NCI-H524 treated with DMSO at 0.1 percent for 48 hours (cell line): ENCODE measurements around the gene MAN2A1.

Source experiments
- DNase-seq: peaks from one replicate; lab custom pipeline; 2025; lab: John Stamatoyannopoulos, UW

Gene MAN2A1

GRCh38 chr5:109689740-109690241 lies at the start of gene MAN2A1:
MAN2A1 (plus strand) TSS chr5:109689927; CDS start chr5:109690418, 491 bp downstream.
- DNase-seq: no peak

GRCh38 chr5:109640976-109641375 lies 48.8 kb upstream of the MAN2A1 start:
- DNase-seq: no peak

GRCh38 chr5:109643791-109644350 lies 45.9 kb upstream of the MAN2A1 start:
- no peak for DNase-seq

GRCh38 chr5:109644829-109645228 lies 44.9 kb upstream of the MAN2A1 start:
- DNase-seq: no peak

GRCh38 chr5:109645707-109646192 lies 44.0 kb upstream of the MAN2A1 start:
- peak; percentile 95 for DNase-seq

GRCh38 chr5:109649318-109649717 lies 40.4 kb upstream of the MAN2A1 start:
- DNase-seq: no peak

- DNase-seq: no peak
Measured at GRCh38 chr5:109650493-109650892, 39.2 kb upstream of the MAN2A1 start.

GRCh38 chr5:109652096-109652495 lies 37.6 kb upstream of the MAN2A1 start:
- no peak for DNase-seq

- DNase-seq: no peak
Measured at GRCh38 chr5:109653042-109653441, 36.7 kb upstream of the MAN2A1 start.

GRCh38 chr5:109653561-109654239 lies 36.0 kb upstream of the MAN2A1 start:
- DNase-seq: no peak

GRCh38 chr5:109654455-109654854 lies 35.3 kb upstream of the MAN2A1 start:
- no peak for DNase-seq

GRCh38 chr5:109655841-109656240 lies 33.9 kb upstream of the MAN2A1 start:
- no peak for DNase-seq

GRCh38 chr5:109656829-109657228 lies 32.9 kb upstream of the MAN2A1 start:
- no peak for DNase-seq

- no peak for DNase-seq
Measured at GRCh38 chr5:109659901-109660300, 29.8 kb upstream of the MAN2A1 start.

GRCh38 chr5:109660301-109660700 lies 29.4 kb upstream of the MAN2A1 start:
- DNase-seq: no peak

GRCh38 chr5:109668237-109668636 lies 21.5 kb upstream of the MAN2A1 start:
- no peak for DNase-seq

GRCh38 chr5:109668668-109669422 lies 20.9 kb upstream of the MAN2A1 start:
- no peak for DNase-seq

- DNase-seq: no peak
Measured at GRCh38 chr5:109669991-109670706, 19.6 kb upstream of the MAN2A1 start.

- DNase-seq: no peak
Measured at GRCh38 chr5:109671136-109671535, 18.6 kb upstream of the MAN2A1 start.

- no peak for DNase-seq
Measured at GRCh38 chr5:109674596-109674995, 15.1 kb upstream of the MAN2A1 start.

- no peak for DNase-seq
Measured at GRCh38 chr5:109676920-109677319, 12.8 kb upstream of the MAN2A1 start.

- DNase-seq: no peak
Measured at GRCh38 chr5:109678447-109678846, 11.3 kb upstream of the MAN2A1 start.
